K562 (cell line): ENCODE data around the gene ST6GALNAC2. TPM values are rescaled to one million over a fixed set of nuclear protein-coding genes. Genes with fewer than 3 reads are reported as not detected.

Experiments used
- BCOR ChIP-seq: fragments of 450-650 bp; IDR thresholded peaks from 2 replicates; pipeline ENCODE4 v1.6.1; 2016
- BRCA1 ChIP-seq, 2 experiments: fragments of 450-650 bp in 1 of 2; sonication (generic) in 1 of 2; formaldehyde crosslinking in 1 of 2; IDR thresholded peaks; 2 replicates each; pipeline versions ENCODE4 v1.5.0 to v1.6.1; 2017 to 2020; ENCODE audit warnings: mild to moderate bottlenecking in 1 of 2, missing genetic modification reagents in 1 of 2
- IFI16 ChIP-seq: fragments of 250-450 bp; sonication (Bioruptor Pico); IDR thresholded peaks from 2 replicates; pipeline ENCODE4 v2.1.2; 2022; ENCODE audit warnings: mild to moderate bottlenecking, inconsistent platforms
- KDM2B ChIP-seq: fragments of 250-450 bp; sonication (Bioruptor Pico); IDR thresholded peaks from 2 replicates; pipeline ENCODE4 v1.8.0; 2021; ENCODE audit warnings: mild to moderate bottlenecking, moderate library complexity
- KLF1 ChIP-seq: fragments of 450-650 bp; IDR thresholded peaks from 2 replicates; pipeline ENCODE4 v1.6.1; 2016; ENCODE audit warnings: missing genetic modification characterization, missing compliant biosample characterization
- NCOA4 ChIP-seq: fragments of 450-650 bp; IDR thresholded peaks from 2 replicates; pipeline ENCODE4 v1.6.1; 2018; ENCODE audit warnings: mild to moderate bottlenecking; ENCODE audit not compliant: partially characterized antibody
- NR2C2 ChIP-seq, 2 experiments: fragments of 200-800 bp in 1 of 2; sonication (Bioruptor generic) in 1 of 2; sonication (generic) in 1 of 2; formaldehyde crosslinking in 1 of 2; IDR thresholded peaks; 2 replicates each; pipeline versions ENCODE4 v1.6.1 to v1.8.0; 2016 to 2022; ENCODE audit warnings: mild to moderate bottlenecking in 1 of 2, missing compliant biosample characterization in 1 of 2, missing genetic modification characterization in 1 of 2, missing genetic modification reagents in 1 of 2
- NRF1 ChIP-seq, 2 experiments: fragments of 450-650 bp; IDR thresholded peaks in 1 of 2; conservative IDR thresholded peaks in 1 of 2; 2 replicates each; pipeline ENCODE4 v1.6.1; 2014; ENCODE audit warnings: mild to moderate bottlenecking in 2 of 2
- PHF21A ChIP-seq: fragments of 450-650 bp; IDR thresholded peaks from 2 replicates; pipeline ENCODE4 v1.6.1; 2017; ENCODE audit warnings: low read depth, borderline replicate concordance
- POLR2AphosphoS5 ChIP-seq: IDR thresholded peaks from 2 replicates; pipeline ENCODE4 v1.6.1; 2011; ENCODE audit warnings: mild to moderate bottlenecking, low read depth, low read length, moderate library complexity; ENCODE audit not compliant: control insufficient read depth, insufficient read depth
- POLR3G ChIP-seq: IDR thresholded peaks from 2 replicates; pipeline ENCODE4 v1.6.1; 2011; ENCODE audit not compliant: insufficient read length, insufficient replicate concordance; ENCODE audit errors: extremely low read depth
- RB1 ChIP-seq: fragments of 450-650 bp; IDR thresholded peaks from 2 replicates; pipeline ENCODE4 v1.6.1; 2017; ENCODE audit warnings: low read depth, mild to moderate bottlenecking
- RBBP5 ChIP-seq: fragments of 200-600 bp; sonication (generic); IDR thresholded peaks from 2 replicates; pipeline ENCODE4 v1.6.1; 2012; ENCODE audit warnings: borderline replicate concordance, mild to moderate bottlenecking, low read length, control low read depth, inconsistent platforms; ENCODE audit not compliant: insufficient read depth, poor library complexity, severe bottlenecking
- SMC3 ChIP-seq: conservative IDR thresholded peaks from 2 replicates; pipeline ENCODE4 v1.6.1; 2011; ENCODE audit warnings: low read depth, low read length, improper control_type of control experiment; ENCODE audit not compliant: insufficient read depth
- SRF ChIP-seq, 2 experiments: fragments of 250-450, 450-650 bp in 1 of 2; sonication (Bioruptor Pico) in 1 of 2; sonication (generic) in 1 of 2; formaldehyde crosslinking; IDR thresholded peaks; 2 replicates each; pipeline versions ENCODE4 v1.5.0 to v1.5.1; 2020 to 2022; ENCODE audit warnings: mild to moderate bottlenecking in 1 of 2, missing genetic modification reagents in 1 of 2
- TCF3 ChIP-seq: sonication (generic); formaldehyde crosslinking; IDR thresholded peaks from 2 replicates; pipeline ENCODE4 v1.4.0; 2020; ENCODE audit warnings: mild to moderate bottlenecking, missing genetic modification reagents
- XRCC3 ChIP-seq: fragments of 450-650 bp; IDR thresholded peaks from 2 replicates; pipeline ENCODE4 v1.6.1; 2017; ENCODE audit warnings: mild to moderate bottlenecking, moderate library complexity
- ZC3H4 ChIP-seq: sonication (generic); formaldehyde crosslinking; IDR thresholded peaks from 2 replicates; pipeline ENCODE4 v1.9.0; 2021; ENCODE audit warnings: missing genetic modification reagents, borderline replicate concordance
- ZNF165 ChIP-seq: fragments of 250-450 bp; sonication (Bioruptor Pico); IDR thresholded peaks from 2 replicates; pipeline ENCODE4 v1.4.0; 2020; ENCODE audit warnings: borderline replicate concordance
- ZNF184 ChIP-seq: sonication (generic); formaldehyde crosslinking; IDR thresholded peaks from 2 replicates; pipeline ENCODE4 v1.5.0; 2020; ENCODE audit warnings: missing genetic modification reagents
- ZNF324 ChIP-seq: fragments of 250-450 bp; sonication (Bioruptor Pico); IDR thresholded peaks from 2 replicates; pipeline ENCODE4 v1.4.0; 2020; ENCODE audit warnings: mild to moderate bottlenecking
- ZNF699 ChIP-seq: fragments of 250-450 bp; sonication (Bioruptor Pico); IDR thresholded peaks from 2 replicates; pipeline ENCODE4 v1.8.0; 2021; ENCODE audit warnings: mild to moderate bottlenecking, moderate library complexity; ENCODE audit not compliant: insufficient replicate concordance
- ZNF778 ChIP-seq: fragments of 450-650 bp; formaldehyde crosslinking; IDR thresholded peaks from 2 replicates; pipeline ENCODE4 v1.4.0; 2020; ENCODE audit warnings: mild to moderate bottlenecking, moderate library complexity
- ZNF79 ChIP-seq: fragments of 250-450 bp; sonication (Bioruptor Pico); IDR thresholded peaks from 2 replicates; pipeline ENCODE4 v1.4.0; 2020; ENCODE audit warnings: low read depth, mild to moderate bottlenecking, moderate library complexity
- polyA plus RNA-seq, 8 experiments: library from polyadenylated mRNA; depleted of rRNA in 4 of 8; stranded (reverse) in 5 of 8; unstranded in 3 of 8; fragments of >200 nt; fragmentation: Nextera tagmentation in 2 of 8; fragmentation: Illumina TruSeq in 1 of 8; extraction: Ambion mirVana in 2 of 8; extraction: Trizol in 1 of 8; gene quantifications; 2 replicates each; pipeline versions ENCODE4 v1.2.1 to v1.2.3, GENCODE V29; 2011 to 2014; ENCODE audit warnings: inconsistent platforms in 1 of 8, missing spikeins in 1 of 8
- total RNA-seq, 7 experiments: library from RNA; depleted of rRNA in 6 of 7; stranded (reverse); fragments of >200 nt in 6 of 7; fragmentation: Illumina TruSeq in 2 of 7; extraction: Trizol in 2 of 7; gene quantifications; 2 replicates each; pipeline versions ENCODE4 v1.2.1 to v1.2.3, GENCODE V29; 2011 to 2021; ENCODE audit warnings: low replicate concordance in 1 of 7
- TF ChIP-seq, protein P1 (sequence below): conservative IDR thresholded peaks from 2 replicates; pipeline ENCODE4 v1.6.1; 2011; ENCODE audit warnings: low read depth, mild to moderate bottlenecking, low read length; ENCODE audit not compliant: control insufficient read depth
- TF ChIP-seq, protein P2 (sequence below), 2 experiments: fragments of 450-650 bp; IDR thresholded peaks; 2 replicates each; pipeline ENCODE4 v1.6.1; 2016
- TF ChIP-seq, protein P3 (sequence below): sonication (generic); formaldehyde crosslinking; IDR thresholded peaks from 2 replicates; pipeline ENCODE4 v1.8.0; 2022; ENCODE audit warnings: mild to moderate bottlenecking, missing genetic modification reagents

The ST6GALNAC2 gene
- total and polyA plus RNA-seq, 9 of the 15 experiments (the other 6 are each of a cell fraction or from before 2014, with no cell fraction given), result 0.18 TPM; not detected in 8

DNA sequence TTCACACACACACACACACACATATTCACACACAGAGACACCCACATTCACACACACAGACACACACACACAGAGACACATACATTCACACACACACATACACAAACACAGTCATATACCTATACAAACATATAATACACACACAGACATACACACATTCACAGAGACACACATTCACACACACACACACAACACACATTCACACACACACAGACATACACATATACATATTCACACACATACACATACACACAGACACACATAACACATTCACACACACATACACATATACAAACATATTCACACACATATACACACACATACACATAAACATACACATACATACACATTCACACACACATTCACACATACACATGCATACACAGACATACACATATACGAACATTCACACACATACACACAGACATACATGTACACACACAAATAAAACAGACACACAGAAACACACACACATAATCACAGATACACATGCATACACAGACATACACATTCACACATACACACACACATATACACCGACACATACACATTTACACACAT lies 37.9 kb downstream of the ST6GALNAC2 start (continued):
- no peak for TF ChIP-seq NR2C2 (CRISPR knock-in tag; IDR thresholded peaks at IDR 0.05)
- TF ChIP-seq NR2C2 (tag; IDR thresholded peaks at IDR 0.05), result no peak
- peak; percentile 7 for TF ChIP-seq NCOA4
- TF ChIP-seq TCF3, result no peak
- TF ChIP-seq KLF1 (tag), result no peak
- no peak for TF ChIP-seq KDM2B (CRISPR knock-in tag)
- no peak for TF ChIP-seq ZNF79 (CRISPR knock-in tag)
- TF ChIP-seq BCOR, result peak; percentile 52
- no peak for TF ChIP-seq ZNF165 (CRISPR knock-in tag)
- no peak for TF ChIP-seq ZNF324 (CRISPR knock-in tag)
- TF ChIP-seq SRF (CRISPR knock-in tag; IDR thresholded peaks at IDR 0.05), result no peak
- TF ChIP-seq RBBP5, result no peak
- TF ChIP-seq, protein P1, sequence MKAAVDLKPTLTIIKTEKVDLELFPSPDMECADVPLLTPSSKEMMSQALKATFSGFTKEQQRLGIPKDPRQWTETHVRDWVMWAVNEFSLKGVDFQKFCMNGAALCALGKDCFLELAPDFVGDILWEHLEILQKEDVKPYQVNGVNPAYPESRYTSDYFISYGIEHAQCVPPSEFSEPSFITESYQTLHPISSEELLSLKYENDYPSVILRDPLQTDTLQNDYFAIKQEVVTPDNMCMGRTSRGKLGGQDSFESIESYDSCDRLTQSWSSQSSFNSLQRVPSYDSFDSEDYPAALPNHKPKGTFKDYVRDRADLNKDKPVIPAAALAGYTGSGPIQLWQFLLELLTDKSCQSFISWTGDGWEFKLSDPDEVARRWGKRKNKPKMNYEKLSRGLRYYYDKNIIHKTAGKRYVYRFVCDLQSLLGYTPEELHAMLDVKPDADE, result no peak
- no peak for TF ChIP-seq POLR2AphosphoS5
- no peak for TF ChIP-seq POLR3G
- no peak for TF ChIP-seq ZNF778 (CRISPR knock-in tag)
- TF ChIP-seq ZNF699 (CRISPR knock-in tag), result no peak
- no peak for TF ChIP-seq RB1
- TF ChIP-seq NRF1 (conservative IDR thresholded peaks at IDR 0.05 in 1 of 2, IDR thresholded peaks at IDR 0.05 in 1 of 2), result no peak
- TF ChIP-seq, protein P2, sequence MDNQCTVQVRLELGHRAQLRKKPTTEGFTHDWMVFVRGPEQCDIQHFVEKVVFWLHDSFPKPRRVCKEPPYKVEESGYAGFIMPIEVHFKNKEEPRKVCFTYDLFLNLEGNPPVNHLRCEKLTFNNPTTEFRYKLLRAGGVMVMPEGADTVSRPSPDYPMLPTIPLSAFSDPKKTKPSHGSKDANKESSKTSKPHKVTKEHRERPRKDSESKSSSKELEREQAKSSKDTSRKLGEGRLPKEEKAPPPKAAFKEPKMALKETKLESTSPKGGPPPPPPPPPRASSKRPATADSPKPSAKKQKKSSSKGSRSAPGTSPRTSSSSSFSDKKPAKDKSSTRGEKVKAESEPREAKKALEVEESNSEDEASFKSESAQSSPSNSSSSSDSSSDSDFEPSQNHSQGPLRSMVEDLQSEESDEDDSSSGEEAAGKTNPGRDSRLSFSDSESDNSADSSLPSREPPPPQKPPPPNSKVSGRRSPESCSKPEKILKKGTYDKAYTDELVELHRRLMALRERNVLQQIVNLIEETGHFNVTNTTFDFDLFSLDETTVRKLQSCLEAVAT (IDR thresholded peaks at IDR 0.05), result peak; percentile 70 to 72; a peak in 3 of 4 replicates
- no peak for TF ChIP-seq SMC3
- no peak for TF ChIP-seq ZNF184 (CRISPR knock-in tag)
- no peak for TF ChIP-seq IFI16 (CRISPR knock-in tag)
- no peak for TF ChIP-seq XRCC3
- TF ChIP-seq ZC3H4 (CRISPR knock-in tag), result no peak
- TF ChIP-seq BRCA1 (IDR thresholded peaks at IDR 0.05), result no peak
- TF ChIP-seq BRCA1 (CRISPR knock-in tag; IDR thresholded peaks at IDR 0.05), result no peak
- TF ChIP-seq, protein P3, sequence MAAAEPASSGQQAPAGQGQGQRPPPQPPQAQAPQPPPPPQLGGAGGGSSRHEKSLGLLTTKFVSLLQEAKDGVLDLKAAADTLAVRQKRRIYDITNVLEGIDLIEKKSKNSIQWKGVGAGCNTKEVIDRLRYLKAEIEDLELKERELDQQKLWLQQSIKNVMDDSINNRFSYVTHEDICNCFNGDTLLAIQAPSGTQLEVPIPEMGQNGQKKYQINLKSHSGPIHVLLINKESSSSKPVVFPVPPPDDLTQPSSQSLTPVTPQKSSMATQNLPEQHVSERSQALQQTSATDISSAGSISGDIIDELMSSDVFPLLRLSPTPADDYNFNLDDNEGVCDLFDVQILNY, result no peak
- no peak for TF ChIP-seq PHF21A
